ENCODE results near the gene PTPDC1.

DNA sequence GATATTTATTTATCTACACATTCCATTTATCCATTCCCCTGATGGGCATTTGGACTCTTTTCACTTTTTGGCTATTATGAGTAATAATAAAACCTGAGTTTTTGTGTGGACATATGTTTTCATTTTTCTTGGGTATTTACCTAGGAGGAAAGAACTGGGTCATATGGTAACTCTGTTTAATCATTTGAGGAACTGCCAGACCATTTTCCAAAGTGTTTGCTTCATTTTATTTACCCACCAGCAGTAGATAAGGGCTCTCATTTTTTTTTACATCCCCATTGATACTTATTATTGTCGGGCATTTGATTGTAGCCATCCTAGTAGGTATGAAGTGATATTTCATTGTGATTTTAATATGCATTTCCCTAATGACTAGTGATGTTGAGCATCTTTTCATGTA is 7.7 kb upstream of the PTPDC1 start:
- no peak for TF ChIP-seq POLR2A (IDR thresholded peaks at IDR 0.05)
- TF ChIP-seq, protein P1, sequence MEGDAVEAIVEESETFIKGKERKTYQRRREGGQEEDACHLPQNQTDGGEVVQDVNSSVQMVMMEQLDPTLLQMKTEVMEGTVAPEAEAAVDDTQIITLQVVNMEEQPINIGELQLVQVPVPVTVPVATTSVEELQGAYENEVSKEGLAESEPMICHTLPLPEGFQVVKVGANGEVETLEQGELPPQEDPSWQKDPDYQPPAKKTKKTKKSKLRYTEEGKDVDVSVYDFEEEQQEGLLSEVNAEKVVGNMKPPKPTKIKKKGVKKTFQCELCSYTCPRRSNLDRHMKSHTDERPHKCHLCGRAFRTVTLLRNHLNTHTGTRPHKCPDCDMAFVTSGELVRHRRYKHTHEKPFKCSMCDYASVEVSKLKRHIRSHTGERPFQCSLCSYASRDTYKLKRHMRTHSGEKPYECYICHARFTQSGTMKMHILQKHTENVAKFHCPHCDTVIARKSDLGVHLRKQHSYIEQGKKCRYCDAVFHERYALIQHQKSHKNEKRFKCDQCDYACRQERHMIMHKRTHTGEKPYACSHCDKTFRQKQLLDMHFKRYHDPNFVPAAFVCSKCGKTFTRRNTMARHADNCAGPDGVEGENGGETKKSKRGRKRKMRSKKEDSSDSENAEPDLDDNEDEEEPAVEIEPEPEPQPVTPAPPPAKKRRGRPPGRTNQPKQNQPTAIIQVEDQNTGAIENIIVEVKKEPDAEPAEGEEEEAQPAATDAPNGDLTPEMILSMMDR (IDR thresholded peaks at IDR 0.05) = no peak
